ENCODE results near the gene VRK1.

Gene VRK1

DNA sequence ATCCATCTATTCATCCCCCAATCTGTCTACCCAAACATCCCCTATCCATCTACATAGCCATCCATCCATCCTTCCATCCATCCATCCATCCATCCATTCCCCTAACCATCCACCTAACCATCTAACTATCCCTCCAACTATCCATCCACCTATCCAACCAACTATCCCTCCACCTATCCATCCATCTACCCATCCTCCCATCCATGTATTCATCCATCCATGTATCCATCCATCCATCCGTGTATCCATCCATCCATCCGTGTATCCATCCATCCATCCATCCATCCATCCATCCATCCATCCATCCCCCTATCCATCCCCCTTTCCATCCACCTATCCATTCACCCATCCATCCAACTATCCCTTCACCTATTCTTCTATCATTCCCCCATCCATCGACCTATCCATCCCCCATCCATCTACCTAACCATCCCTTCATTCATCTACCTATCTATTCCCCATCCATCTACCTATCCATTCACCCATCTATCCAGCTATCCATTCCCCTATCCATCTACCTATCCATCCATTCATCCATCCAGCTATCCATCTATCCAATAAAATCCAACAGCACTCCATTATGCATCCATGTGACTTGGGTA, 131.7 kb downstream of the VRK1 start:
- no peak for DNase-seq

- no peak for DNase-seq
Measured at GRCh38 chr14:96929950-96930349, 132.8 kb downstream of the VRK1 start.

DNA sequence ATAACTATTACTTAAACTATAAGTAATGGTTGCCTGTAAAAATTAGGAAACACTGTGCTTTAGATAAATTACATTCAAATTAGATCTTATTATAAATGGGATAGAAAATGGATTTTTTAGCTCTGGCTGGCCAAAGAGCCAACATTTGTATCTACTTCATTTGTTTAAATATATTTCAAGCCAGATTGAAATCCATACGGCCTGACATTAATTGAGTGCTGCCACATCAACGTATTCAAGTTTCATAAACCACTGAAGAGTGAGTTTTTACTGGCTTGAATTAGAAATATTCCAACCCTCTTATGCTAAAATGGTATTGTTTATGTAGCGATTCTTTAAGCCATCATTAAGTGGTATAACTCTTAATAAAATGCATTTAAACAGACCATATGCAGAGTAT, 133.3 kb downstream of the VRK1 start:
- no peak for DNase-seq

Data from CD4-positive, alpha-beta T cell treated with Interleukin-10 for 1 hour (primary cell).